Transverse colon (tissue), 4 donors: ENCODE data around the gene MBD3L1.

Experiments used
- POLR2A ChIP-seq: fragments of 450-650 bp; IDR thresholded peaks from one replicate; pipeline ENCODE4 v1.6.1; 2016; ENCODE audit warnings: antibody characterized with exemption, mild to moderate bottlenecking, moderate library complexity
- POLR2AphosphoS5 ChIP-seq, 3 donors: sonication (generic); formaldehyde crosslinking; IDR thresholded peaks; one replicate each; pipeline ENCODE4 v1.6.1; 2016; ENCODE audit warnings: antibody characterized with exemption in 3 of 3
- TF ChIP-seq, protein P1 (sequence below), 5 experiments: fragments of 200-600 bp in 3 of 5; fragments of 450-650 bp in 2 of 5; sonication (generic) in 3 of 5; IDR thresholded peaks; 1 replicate in 2 of 5; 2 replicates in 3 of 5; pipeline ENCODE4 v1.5.1; 2016 to 2017; ENCODE audit warnings: antibody characterized with exemption in 5 of 5, inconsistent platforms in 3 of 5, mild to moderate bottlenecking in 2 of 5, moderate library complexity in 1 of 5

- TF ChIP-seq POLR2AphosphoS5 (IDR thresholded peaks at IDR 0.05) (no peak), POLR2A (no peak)
- TF ChIP-seq, protein P1, sequence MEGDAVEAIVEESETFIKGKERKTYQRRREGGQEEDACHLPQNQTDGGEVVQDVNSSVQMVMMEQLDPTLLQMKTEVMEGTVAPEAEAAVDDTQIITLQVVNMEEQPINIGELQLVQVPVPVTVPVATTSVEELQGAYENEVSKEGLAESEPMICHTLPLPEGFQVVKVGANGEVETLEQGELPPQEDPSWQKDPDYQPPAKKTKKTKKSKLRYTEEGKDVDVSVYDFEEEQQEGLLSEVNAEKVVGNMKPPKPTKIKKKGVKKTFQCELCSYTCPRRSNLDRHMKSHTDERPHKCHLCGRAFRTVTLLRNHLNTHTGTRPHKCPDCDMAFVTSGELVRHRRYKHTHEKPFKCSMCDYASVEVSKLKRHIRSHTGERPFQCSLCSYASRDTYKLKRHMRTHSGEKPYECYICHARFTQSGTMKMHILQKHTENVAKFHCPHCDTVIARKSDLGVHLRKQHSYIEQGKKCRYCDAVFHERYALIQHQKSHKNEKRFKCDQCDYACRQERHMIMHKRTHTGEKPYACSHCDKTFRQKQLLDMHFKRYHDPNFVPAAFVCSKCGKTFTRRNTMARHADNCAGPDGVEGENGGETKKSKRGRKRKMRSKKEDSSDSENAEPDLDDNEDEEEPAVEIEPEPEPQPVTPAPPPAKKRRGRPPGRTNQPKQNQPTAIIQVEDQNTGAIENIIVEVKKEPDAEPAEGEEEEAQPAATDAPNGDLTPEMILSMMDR (IDR thresholded peaks at IDR 0.05) = no peak
These were observed 45.9 kb downstream of the MBD3L1 start for GRCh38 chr19:8877854-8878705.
